MM.1S (cell line): ENCODE measurements around the gene PPP1R14C.

Source experiments
- CTCF ChIP-seq: fragments of 300-600 bp; sonication (generic); IDR thresholded peaks from 2 replicates; pipeline ENCODE4 v1.5.1; 2016; ENCODE audit warnings: antibody characterized with exemption, low read length, mixed read lengths
- EZH2 ChIP-seq: fragments of 300-600 bp; sonication (generic); optimal IDR thresholded peaks from 2 replicates; pipeline ENCODE3; 2017; ENCODE audit warnings: low read depth, mild to moderate bottlenecking, antibody characterized with exemption, low read length, mixed read lengths
- EZH2phosphoT487 ChIP-seq: fragments of 300-600 bp; sonication (generic); IDR thresholded peaks from 2 replicates; pipeline ENCODE4 v1.6.1; 2018; ENCODE audit warnings: antibody characterized with exemption, low read length

DNA sequence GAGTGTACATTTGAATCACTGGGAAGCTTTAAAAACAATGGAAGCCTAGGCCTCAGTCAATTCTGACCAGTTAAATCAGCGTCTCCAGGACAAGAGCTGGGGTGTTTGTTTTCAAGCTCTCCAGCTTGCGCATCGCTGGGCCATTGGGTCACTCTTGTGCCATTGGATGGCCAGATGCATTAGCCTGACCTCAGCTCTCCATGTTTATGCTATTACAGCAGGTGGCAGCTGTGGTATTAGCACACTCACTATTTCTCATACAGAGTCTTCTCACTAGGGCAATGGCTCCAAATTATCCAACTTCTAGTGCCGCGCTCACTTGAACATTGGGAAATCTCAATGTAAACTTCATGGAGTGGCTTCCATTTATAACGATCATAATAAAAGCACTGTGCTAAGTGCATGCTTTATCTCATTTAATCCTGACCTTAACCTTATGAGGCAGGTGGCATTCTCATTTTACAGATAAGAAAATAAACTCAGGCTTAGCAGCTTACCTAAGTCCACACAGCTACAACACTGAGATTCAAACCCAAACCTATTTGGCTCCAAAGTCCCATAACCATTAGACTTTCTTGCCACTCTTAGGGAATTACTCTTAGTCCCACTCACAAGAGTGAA lies 108.8 kb downstream of the PPP1R14C start:
- TF ChIP-seq CTCF (no peak), EZH2 (no peak), EZH2phosphoT487 (no peak)
